CD4-positive, alpha-beta T cell treated with Interleukin-17A for 1 hour (primary cell): ENCODE measurements around the gene HORMAD2.
"Not testable (repeated sequence)": the region's sequence is repeated elsewhere in the genome, so short reads cannot be mapped to it uniquely, and the experiment has no call there.

Experiments
- DNase-seq: peaks from one replicate; pipeline ENCODE4 v3.0.0-alpha.2; 2020

HORMAD2 gene

GRCh38 chr22:30212363-30212995 is 132.2 kb downstream of the HORMAD2 start:
- no peak for DNase-seq

GRCh38 chr22:30212996-30213441 is 132.8 kb downstream of the HORMAD2 start:
- no peak for DNase-seq

GRCh38 chr22:30214703-30215407 is 134.6 kb downstream of the HORMAD2 start:
- no peak for DNase-seq

GRCh38 chr22:30216272-30216671 is 136.0 kb downstream of the HORMAD2 start:
- DNase-seq: not testable (repeated sequence)

- DNase-seq: no peak
These were observed 136.4 kb downstream of the HORMAD2 start for GRCh38 chr22:30216710-30217109.

GRCh38 chr22:30217698-30218560 is 137.7 kb downstream of the HORMAD2 start:
- no peak for DNase-seq

GRCh38 chr22:30219049-30219654 is 138.9 kb downstream of the HORMAD2 start:
- no peak for DNase-seq

- DNase-seq: no peak
These were observed 139.5 kb downstream of the HORMAD2 start for GRCh38 chr22:30219668-30220278.

GRCh38 chr22:30220338-30221012 is 140.2 kb downstream of the HORMAD2 start:
- DNase-seq: no peak

- peak; percentile 79 for DNase-seq
These were observed 141.1 kb downstream of the HORMAD2 start for GRCh38 chr22:30221121-30221992.

GRCh38 chr22:30222321-30222720 is 142.1 kb downstream of the HORMAD2 start:
- DNase-seq: no peak

- no peak for DNase-seq
These were observed 143.0 kb downstream of the HORMAD2 start for GRCh38 chr22:30223303-30223702.

- DNase-seq: no peak
These were observed 144.0 kb downstream of the HORMAD2 start for GRCh38 chr22:30224161-30224857.

GRCh38 chr22:30225220-30225927 is 145.1 kb downstream of the HORMAD2 start:
- DNase-seq: no peak

GRCh38 chr22:30226192-30226832 is 146.0 kb downstream of the HORMAD2 start:
- DNase-seq: no peak
